PC-3 (cell line): Measurements from ENCODE around the gene PAQR5. TPM values are rescaled to one million over a fixed set of nuclear protein-coding genes. Genes with fewer than 3 reads are reported as not detected.

Source experiments
- ATAC-seq: fragments of 200-7000 bp; cut with Tn5 transposase; 2 replicates; pipeline ENCODE4 v1.9.1; 2020; ENCODE audit warnings: mild to moderate bottlenecking, moderate library complexity
- BruUV-seq: library from RNA; stranded (reverse); fragments of 400-500 nt; replicated peaks from 2 replicates; lab custom pipeline; 2021; lab: Mats Ljungman, UMichigan
- CTCF ChIA-PET: fragments of 300-600 bp; sonication (Branson Sonifier 250); formaldehyde crosslinking; loops from one replicate; lab custom pipeline; 2022; ENCODE audit warnings: antibody characterized with exemption; lab: Charles Lee
- POLR2A ChIA-PET: fragments of 300-600 bp; sonication (Branson Sonifier 250); formaldehyde crosslinking; loops from one replicate; lab custom pipeline; 2022; ENCODE audit warnings: antibody characterized with exemption; ENCODE audit not compliant: unreplicated experiment; lab: Charles Lee
- DNase-seq: peaks from one replicate; pipeline ENCODE4 v3.0.0-alpha.2; 2015
- H2AFZ ChIP-seq: fragments of 300-600 bp; sonication (generic); 2 replicates; pipeline ENCODE4 v1.6.0; 2016; ENCODE audit warnings: antibody characterized with exemption, low read length
- H3F3A ChIP-seq: fragments of 300-600 bp; sonication (generic); one replicate; pipeline ENCODE4 v1.6.0; 2017; ENCODE audit warnings: antibody characterized with exemption, low read length, control low read depth, mild to moderate bottlenecking; ENCODE audit not compliant: unreplicated experiment
- H3K27ac ChIP-seq: fragments of 300-600 bp; sonication (generic); 2 replicates; pipeline ENCODE4 v1.5.1; 2016; ENCODE audit warnings: mild to moderate bottlenecking, low read length
- H3K27me3 ChIP-seq: fragments of 300-600 bp; sonication (generic); 2 replicates; pipeline ENCODE4 v1.6.1; 2016; ENCODE audit warnings: low read length, mixed read lengths
- H3K36me3 ChIP-seq: fragments of 300-600 bp; sonication (generic); 2 replicates; pipeline ENCODE4 v1.6.1; 2016; ENCODE audit warnings: low read depth, mixed run types, low read length, mixed read lengths
- H3K4me1 ChIP-seq: fragments of 300-600 bp; sonication (generic); 2 replicates; pipeline ENCODE4 v1.5.1; 2016; ENCODE audit warnings: low read length; ENCODE audit not compliant: insufficient read depth
- H3K4me2 ChIP-seq: fragments of 300-600 bp; sonication (generic); 2 replicates; pipeline ENCODE4 v1.6.0; 2016; ENCODE audit warnings: low read length
- H3K4me3 ChIP-seq: fragments of 300-600 bp; sonication (generic); 2 replicates; pipeline ENCODE4 v1.5.1; 2016; ENCODE audit warnings: mild to moderate bottlenecking, low read length, mixed read lengths
- H3K79me2 ChIP-seq: fragments of 300-600 bp; sonication (generic); 2 replicates; pipeline ENCODE4 v1.6.1; 2017; ENCODE audit warnings: low read length, mixed read lengths
- H3K9ac ChIP-seq: fragments of 300-600 bp; sonication (generic); 2 replicates; pipeline ENCODE4 v1.6.0; 2016; ENCODE audit warnings: mild to moderate bottlenecking, low read length
- H3K9me2 ChIP-seq: fragments of 300-600 bp; sonication (generic); replicated peaks from 2 replicates; pipeline ENCODE4 v1.6.1; 2016; ENCODE audit warnings: mixed run types, low read length, mixed read lengths
- H3K9me3 ChIP-seq: fragments of 300-600 bp; sonication (generic); 2 replicates; pipeline ENCODE4 v1.6.1; 2016; ENCODE audit warnings: low read length, mixed read lengths
- H4K20me1 ChIP-seq: fragments of 300-600 bp; sonication (generic); 2 replicates; pipeline ENCODE4 v1.6.1; 2016; ENCODE audit warnings: low read length, mixed read lengths
- CTCF ChIP-seq: fragments of 300-600 bp; sonication (generic); conservative IDR thresholded peaks from 2 replicates; pipeline ENCODE4 v1.5.1; 2017; ENCODE audit warnings: antibody characterized with exemption, low read depth, mild to moderate bottlenecking, low read length
- EZH2 ChIP-seq: fragments of 300-600 bp; sonication (generic); IDR thresholded peaks from one replicate; pipeline ENCODE4 v1.6.1; 2017; ENCODE audit warnings: antibody characterized with exemption, mild to moderate bottlenecking, low read length; ENCODE audit not compliant: unreplicated experiment
- EZH2phosphoT487 ChIP-seq: fragments of 300-600 bp; sonication (generic); IDR thresholded peaks from 2 replicates; pipeline ENCODE4 v1.6.1; 2018; ENCODE audit warnings: mild to moderate bottlenecking, antibody characterized with exemption, low read length, borderline replicate concordance
- intact Hi-C: fragments of 100-400 bp; cut with micrococcal nuclease; formaldehyde crosslinking; loops from 2 replicates; pipeline ENCODE4 v1.9.0; 2023
- total RNA-seq: library from RNA; depleted of rRNA; stranded (reverse); fragments of >200 nt; gene quantifications from 2 replicates; pipeline ENCODE4 v1.2.3, GENCODE V29; 2014

The PAQR5 gene
- total RNA-seq, 1 experiment from 2014 or later = 12.2 TPM

- no peak overlapping the region for H3K27ac ChIP-seq
- no peak overlapping the region for H2AFZ ChIP-seq
- no peak overlapping the region for H3K4me2 ChIP-seq
- H3K36me3 ChIP-seq = no peaks in the 10 kb centered on the region
- POLR2A ChIA-PET = no interaction called here
- H3K4me1 ChIP-seq = peaks cover 41% of the 10 kb centered on the region
- no peak for ATAC-seq
- H3K4me3 ChIP-seq = no peak overlapping the region
- no peaks in the 10 kb centered on the region for H3K27me3 ChIP-seq
- TF ChIP-seq EZH2phosphoT487 (no peak), CTCF (no peak), EZH2 (no peak)
- H4K20me1 ChIP-seq = no peaks in the 10 kb centered on the region
- CTCF ChIA-PET = interaction anchor here (0.6 kb wide), 1 partner anchor 467 kb away, joined by 9 read pairs; no protein-coding TSS in a partner anchor
- no TSS peak for BruUV-seq
- H3K9me3 ChIP-seq = no peaks in the 10 kb centered on the region
- H3K9me2 ChIP-seq = no peaks in the 10 kb centered on the region
- intact Hi-C loops = no loop called here
- H3K79me2 ChIP-seq = no peaks in the 10 kb centered on the region
- DNase-seq = no peak
- H3K9ac ChIP-seq = no peak overlapping the region
- H3F3A ChIP-seq = no peaks in the 10 kb centered on the region
These were observed 44.4 kb downstream of the PAQR5 start for GRCh38 chr15:69343133-69343532.

GRCh38 chr15:69344238-69344637 is 45.5 kb downstream of the PAQR5 start:
- no TSS peak for BruUV-seq
- CTCF ChIA-PET = no interaction called here

More at GRCh38 chr15:69344238-69344637, 45.5 kb downstream of the PAQR5 start:
- POLR2A ChIA-PET = no interaction called here
- ATAC-seq (no peak), DNase-seq (no peak)
- Histone ChIP-seq H3K9me2 (no peaks in the 10 kb centered on the region), H3K9me3 (no peaks in the 10 kb centered on the region), H4K20me1 (no peaks in the 10 kb centered on the region), H3K27me3 (no peaks in the 10 kb centered on the region), H3K36me3 (no peaks in the 10 kb centered on the region), H3K27ac (no peak overlapping the region), H3K79me2 (no peaks in the 10 kb centered on the region), H2AFZ (no peak overlapping the region), H3F3A (no peaks in the 10 kb centered on the region), H3K9ac (no peak overlapping the region), H3K4me1 (peaks cover 30% of the 10 kb centered on the region), H3K4me3 (no peak overlapping the region), H3K4me2 (no peak overlapping the region)
- TF ChIP-seq EZH2phosphoT487 = no peak
- no peak for TF ChIP-seq EZH2
- TF ChIP-seq CTCF = no peak
- intact Hi-C loops = no loop called here
